OCI-LY1 (cell line): Measurements from ENCODE around the gene FBP2.

Experiments
- H2AFZ ChIP-seq: fragments of 200-600 bp; sonication (generic), shearing (Covaris generic); 2 replicates; pipeline ENCODE4 v1.6.0; 2014; ENCODE audit warnings: antibody characterized with exemption, mild to moderate bottlenecking, low read length
- H3F3A ChIP-seq: fragments of 200-600 bp; sonication (generic), shearing (Covaris generic); 2 replicates; pipeline ENCODE4 v1.6.0; 2014; ENCODE audit warnings: mild to moderate bottlenecking, antibody characterized with exemption, low read length, moderate library complexity; ENCODE audit not compliant: insufficient read depth
- H3K27ac ChIP-seq: fragments of 200-600 bp; sonication (generic); 2 replicates; pipeline ENCODE4 v1.5.1; 2014; ENCODE audit warnings: low read length, mixed run types, mild to moderate bottlenecking, low read depth; ENCODE audit not compliant: poor library complexity, severe bottlenecking
- H3K27me3 ChIP-seq: fragments of 200-600 bp; sonication (generic); 2 replicates; pipeline ENCODE4 v1.6.0; 2014; ENCODE audit warnings: antibody characterized with exemption, mild to moderate bottlenecking, low read length, moderate library complexity; ENCODE audit not compliant: insufficient read depth
- H3K36me3 ChIP-seq: fragments of 200-600 bp; sonication (generic); 2 replicates; pipeline ENCODE4 v1.6.1; 2014; ENCODE audit warnings: mild to moderate bottlenecking, antibody characterized with exemption, low read length, moderate library complexity, mixed read lengths; ENCODE audit not compliant: insufficient read depth
- H3K4me1 ChIP-seq: fragments of 200-600 bp; sonication (generic); 2 replicates; pipeline ENCODE4 v1.5.1; 2014; ENCODE audit warnings: mild to moderate bottlenecking, low read length, moderate library complexity; ENCODE audit not compliant: insufficient read depth, severe bottlenecking
- H3K4me2 ChIP-seq: fragments of 200-600 bp; sonication (generic), shearing (Covaris generic); 2 replicates; pipeline ENCODE4 v1.6.1; 2014; ENCODE audit warnings: low read length
- H3K4me3 ChIP-seq: fragments of 200-600 bp; sonication (generic); 2 replicates; pipeline ENCODE4 v1.5.1; 2014; ENCODE audit warnings: low read length, low read depth, mild to moderate bottlenecking, mixed read lengths; ENCODE audit not compliant: poor library complexity, severe bottlenecking
- H3K79me2 ChIP-seq: fragments of 200-600 bp; shearing (Covaris generic); 2 replicates; pipeline ENCODE4 v1.6.1; 2016; ENCODE audit warnings: mixed run types, low read length, mixed read lengths; ENCODE audit not compliant: insufficient read depth
- H3K9ac ChIP-seq: fragments of 200-600 bp; sonication (generic), shearing (Covaris generic); 2 replicates; pipeline ENCODE4 v1.6.1; 2014; ENCODE audit warnings: mild to moderate bottlenecking, low read length, mixed read lengths
- H3K9me2 ChIP-seq: fragments of 200-600 bp; sonication (generic), shearing (Covaris generic); 2 replicates; pipeline ENCODE4 v1.6.1; 2014; ENCODE audit warnings: low read depth, mild to moderate bottlenecking, low read length, mixed read lengths
- H3K9me3 ChIP-seq: fragments of 200-600 bp; shearing (Covaris generic); 2 replicates; pipeline ENCODE4 v1.6.1; 2014; ENCODE audit warnings: low read length, mixed read lengths
- H4K20me1 ChIP-seq: fragments of 200-600 bp; sonication (generic), shearing (Covaris generic); 2 replicates; pipeline ENCODE4 v1.6.0; 2016; ENCODE audit warnings: mild to moderate bottlenecking, low read length; ENCODE audit not compliant: insufficient read depth
- EZH2 ChIP-seq: fragments of 200-600 bp; sonication (generic), shearing (Covaris generic); IDR thresholded peaks from 2 replicates; pipeline ENCODE4 v1.8.0; 2017; ENCODE audit warnings: borderline replicate concordance, mixed run types, mild to moderate bottlenecking, antibody characterized with exemption, low read length, moderate library complexity, mixed read lengths
- TF ChIP-seq, protein P1 (sequence below): fragments of 200-600 bp; sonication (generic), shearing (Covaris generic); IDR thresholded peaks from 2 replicates; pipeline ENCODE4 v1.5.1; 2017; ENCODE audit warnings: mild to moderate bottlenecking, antibody characterized with exemption, low read length, moderate library complexity, mixed read lengths

FBP2 gene

DNA sequence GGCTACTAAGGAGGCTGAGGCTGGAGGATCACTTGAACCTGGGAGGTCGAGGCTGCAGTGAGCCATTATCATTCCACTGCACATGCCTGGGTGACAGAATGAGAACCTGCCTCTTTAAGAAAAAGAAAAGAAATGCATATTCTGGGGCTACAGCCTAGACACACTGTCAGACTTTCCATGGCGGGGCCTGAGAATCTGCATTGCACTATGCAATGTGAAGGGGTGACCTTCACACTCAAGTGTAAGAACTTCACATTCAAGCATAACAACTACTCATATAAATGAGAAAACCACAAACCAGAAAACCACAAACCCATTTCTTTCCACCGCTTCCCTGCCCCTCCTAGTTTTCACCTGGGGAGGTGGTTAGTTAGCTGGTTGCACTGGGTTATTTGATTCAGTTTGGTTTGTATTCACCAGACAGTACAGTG is 18.0 kb upstream of the FBP2 start:
- Histone ChIP-seq H3K27ac (no peak overlapping the region), H3K4me1 (peaks cover 20% of the 10 kb centered on the region), H2AFZ (no peak overlapping the region), H3K4me2 (no peak overlapping the region), H3F3A (no peaks in the 10 kb centered on the region), H3K4me3 (no peak overlapping the region), H3K9ac (no peak overlapping the region), H3K36me3 (no peaks in the 10 kb centered on the region), H3K9me2 (no peaks in the 10 kb centered on the region), H3K9me3 (no peaks in the 10 kb centered on the region), H3K79me2 (no peaks in the 10 kb centered on the region), H3K27me3 (no peaks in the 10 kb centered on the region; the same call in 1 of the 2 replicates), H4K20me1 (no peaks in the 10 kb centered on the region)
- TF ChIP-seq, protein P1, sequence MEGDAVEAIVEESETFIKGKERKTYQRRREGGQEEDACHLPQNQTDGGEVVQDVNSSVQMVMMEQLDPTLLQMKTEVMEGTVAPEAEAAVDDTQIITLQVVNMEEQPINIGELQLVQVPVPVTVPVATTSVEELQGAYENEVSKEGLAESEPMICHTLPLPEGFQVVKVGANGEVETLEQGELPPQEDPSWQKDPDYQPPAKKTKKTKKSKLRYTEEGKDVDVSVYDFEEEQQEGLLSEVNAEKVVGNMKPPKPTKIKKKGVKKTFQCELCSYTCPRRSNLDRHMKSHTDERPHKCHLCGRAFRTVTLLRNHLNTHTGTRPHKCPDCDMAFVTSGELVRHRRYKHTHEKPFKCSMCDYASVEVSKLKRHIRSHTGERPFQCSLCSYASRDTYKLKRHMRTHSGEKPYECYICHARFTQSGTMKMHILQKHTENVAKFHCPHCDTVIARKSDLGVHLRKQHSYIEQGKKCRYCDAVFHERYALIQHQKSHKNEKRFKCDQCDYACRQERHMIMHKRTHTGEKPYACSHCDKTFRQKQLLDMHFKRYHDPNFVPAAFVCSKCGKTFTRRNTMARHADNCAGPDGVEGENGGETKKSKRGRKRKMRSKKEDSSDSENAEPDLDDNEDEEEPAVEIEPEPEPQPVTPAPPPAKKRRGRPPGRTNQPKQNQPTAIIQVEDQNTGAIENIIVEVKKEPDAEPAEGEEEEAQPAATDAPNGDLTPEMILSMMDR = no peak
- no peak for TF ChIP-seq EZH2

DNA sequence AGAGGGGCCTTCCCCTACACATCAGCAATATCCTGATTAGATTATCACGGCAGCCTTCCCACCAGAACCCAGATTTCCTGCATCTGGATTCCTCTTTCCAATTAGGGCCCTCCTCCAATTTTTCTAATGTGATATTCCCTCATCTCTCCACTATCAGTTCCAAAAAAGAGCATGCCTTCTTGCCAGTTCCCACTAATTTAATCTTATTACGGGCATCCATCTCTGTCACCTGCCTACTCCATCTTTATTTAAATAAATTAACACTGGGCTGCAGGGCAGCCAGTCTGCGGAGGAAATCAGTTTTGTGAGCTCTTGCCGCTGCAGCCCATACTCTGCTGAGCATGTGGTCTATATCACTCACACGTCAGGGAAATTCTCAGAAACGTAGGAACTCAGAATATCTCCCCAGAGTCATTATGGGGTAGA is 16.6 kb upstream of the FBP2 start:
- Histone ChIP-seq H3K9ac (no peak overlapping the region), H3K79me2 (no peaks in the 10 kb centered on the region), H3K9me2 (no peaks in the 10 kb centered on the region), H3K27me3 (no peaks in the 10 kb centered on the region; the same call in 1 of the 2 replicates), H3K4me2 (no peak overlapping the region), H2AFZ (no peak overlapping the region), H4K20me1 (no peaks in the 10 kb centered on the region), H3K27ac (peak overlapping the region; percentile 21), H3K4me3 (no peak overlapping the region), H3K36me3 (no peaks in the 10 kb centered on the region), H3K4me1 (peaks cover 22% of the 10 kb centered on the region), H3F3A (no peaks in the 10 kb centered on the region), H3K9me3 (no peaks in the 10 kb centered on the region)
- no peak for TF ChIP-seq EZH2
- TF ChIP-seq, protein P1 = no peak

DNA sequence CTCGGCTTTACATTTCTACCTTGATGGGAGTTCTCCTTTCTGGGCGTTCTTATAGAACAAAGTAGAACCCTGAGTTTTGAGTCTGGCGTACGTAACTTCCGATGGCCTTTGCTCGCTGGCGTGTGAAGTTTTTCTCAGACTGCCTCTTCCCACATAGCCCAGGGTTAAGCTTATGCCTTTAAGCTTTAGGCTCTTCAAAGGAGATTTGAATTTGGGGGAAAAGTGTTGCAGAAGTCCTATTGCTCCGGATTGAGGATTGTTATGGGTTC is 13.7 kb upstream of the FBP2 start:
- no peak overlapping the region for H3K4me3 ChIP-seq
- H3K36me3 ChIP-seq = no peaks in the 10 kb centered on the region
- no peaks in the 10 kb centered on the region for H3K27me3 ChIP-seq
- H3K79me2 ChIP-seq = no peaks in the 10 kb centered on the region
- H3K9ac ChIP-seq = no peak overlapping the region
- TF ChIP-seq EZH2 = no peak
- TF ChIP-seq, protein P1 = no peak
- H3K9me3 ChIP-seq = no peaks in the 10 kb centered on the region
- no peaks in the 10 kb centered on the region for H3F3A ChIP-seq
- H4K20me1 ChIP-seq = no peaks in the 10 kb centered on the region
- peaks cover 34% of the 10 kb centered on the region for H3K4me1 ChIP-seq
- H3K9me2 ChIP-seq = no peaks in the 10 kb centered on the region
- H2AFZ ChIP-seq = no peak overlapping the region
- peak overlapping the region; percentile 9; the same call in 1 of the 2 replicates for H3K4me2 ChIP-seq
- peak overlapping the region; percentile 54 for H3K27ac ChIP-seq
